Gastroesophageal sphincter (tissue), 3 donors: ENCODE measurements around the gene KLHL3.

Experiments used
- CTCF ChIP-seq, 4 experiments: fragments of 200-600 bp in 2 of 4; fragments of 450-650 bp in 2 of 4; sonication (generic) in 1 of 4; IDR thresholded peaks; one replicate each; pipeline ENCODE4 v1.5.1; 2017 to 2019; ENCODE audit warnings: antibody characterized with exemption in 4 of 4, mild to moderate bottlenecking in 2 of 4, moderate library complexity in 2 of 4
- POLR2A ChIP-seq, 2 donors: fragments of 450-650 bp; IDR thresholded peaks; one replicate each; pipeline ENCODE4 v1.6.1; 2017; ENCODE audit warnings: antibody characterized with exemption in 2 of 2, mild to moderate bottlenecking in 2 of 2, moderate library complexity in 1 of 2
- POLR2AphosphoS5 ChIP-seq: sonication (generic); formaldehyde crosslinking; IDR thresholded peaks from one replicate; pipeline ENCODE4 v1.6.1; 2017; ENCODE audit warnings: antibody characterized with exemption

GRCh38 chr5:137733006-137733405 lies 2.9 kb downstream of the KLHL3 start:
- TF ChIP-seq CTCF (IDR thresholded peaks at IDR 0.05) (no peak), POLR2A (IDR thresholded peaks at IDR 0.05) (no peak), POLR2AphosphoS5 (no peak)
